Measurements from ENCODE around the gene DAW1. TPM values are rescaled to one million over a fixed set of nuclear protein-coding genes. Genes with fewer than 3 reads are reported as not detected.

Gene DAW1
- polyA plus RNA-seq, 4 donors = 0.07 TPM; not detected in 3

GRCh38 chr2:227853204-227853629 is 18.2 kb upstream of the DAW1 start:
- 55 to 69% (median 67%) methylated on average over 4 of the region's 4 CpGs for WGBS, 3 donors
- DNase-seq (no peak), FAIRE-seq (no peak)
- no peaks in the 10 kb centered on the region for H3K36me3 ChIP-seq (ENCODE audit: control insufficient read depth in 3 of 3, insufficient read depth in 2 of 3, low read depth in 1 of 3, low read length in 3 of 3)
- H3K27me3 ChIP-seq (ENCODE audit: control insufficient read depth in 3 of 3, insufficient read depth in 3 of 3, low read length in 3 of 3) = no peaks in the 10 kb centered on the region
- H3K27ac ChIP-seq (ENCODE audit: low read depth in 1 of 3, low read length in 2 of 3) = no peak overlapping the region
- no peak overlapping the region for H3K4me3 ChIP-seq (ENCODE audit: low read depth in 1 of 3, low read length in 3 of 3)
- no peaks in the 10 kb centered on the region for H3K4me1 ChIP-seq (ENCODE audit: control insufficient read depth in 3 of 3, insufficient read depth in 2 of 3, low read depth in 1 of 3, low read length in 2 of 3)
- no peaks in the 10 kb centered on the region for H3K9me3 ChIP-seq (ENCODE audit: control insufficient read depth in 2 of 2, insufficient read depth in 1 of 2, low read depth in 1 of 2, low read length in 1 of 2)

DNA sequence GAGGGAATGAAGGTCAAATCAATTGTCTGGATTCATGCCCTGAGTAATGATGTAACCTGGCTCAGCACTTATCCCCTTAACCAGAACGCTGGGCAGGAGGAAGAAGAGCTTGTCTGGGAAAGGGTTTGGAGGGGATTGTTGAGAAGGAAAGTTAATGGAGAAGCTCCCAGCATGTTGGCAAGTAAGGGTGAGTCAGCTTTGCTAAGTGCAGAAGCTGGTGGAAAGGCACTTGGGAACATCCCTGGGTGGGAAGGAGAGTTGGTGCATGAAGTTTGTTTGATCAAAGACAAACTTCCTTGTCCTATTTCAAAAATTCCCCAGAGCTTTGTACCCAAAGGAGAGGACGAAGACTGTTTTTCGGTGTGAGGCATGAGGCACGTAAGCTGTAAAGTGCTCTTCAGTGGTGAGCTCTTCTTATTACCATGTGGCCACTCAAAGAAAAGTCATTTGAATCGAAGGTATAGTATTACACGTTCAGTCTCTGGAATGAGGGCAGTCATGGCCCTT is 17.6 kb upstream of the DAW1 start:
- Histone ChIP-seq H3K4me3 (ENCODE audit: low read depth in 1 of 3, low read length in 3 of 3) (no peak overlapping the region), H3K9me3 (ENCODE audit: control insufficient read depth in 2 of 2, insufficient read depth in 1 of 2, low read depth in 1 of 2, low read length in 1 of 2) (no peaks in the 10 kb centered on the region), H3K27ac (ENCODE audit: low read depth in 1 of 3, low read length in 2 of 3) (no peak overlapping the region), H3K36me3 (ENCODE audit: control insufficient read depth in 3 of 3, insufficient read depth in 2 of 3, low read depth in 1 of 3, low read length in 3 of 3) (no peaks in the 10 kb centered on the region), H3K4me1 (ENCODE audit: control insufficient read depth in 3 of 3, insufficient read depth in 2 of 3, low read depth in 1 of 3, low read length in 2 of 3) (no peaks in the 10 kb centered on the region), H3K27me3 (ENCODE audit: control insufficient read depth in 3 of 3, insufficient read depth in 3 of 3, low read length in 3 of 3) (no peaks in the 10 kb centered on the region)
- FAIRE-seq (no peak), DNase-seq (no peak)
- WGBS, 3 donors = 70 to 80% (median 75%) methylated on average over 6 of the region's 6 CpGs

DNA sequence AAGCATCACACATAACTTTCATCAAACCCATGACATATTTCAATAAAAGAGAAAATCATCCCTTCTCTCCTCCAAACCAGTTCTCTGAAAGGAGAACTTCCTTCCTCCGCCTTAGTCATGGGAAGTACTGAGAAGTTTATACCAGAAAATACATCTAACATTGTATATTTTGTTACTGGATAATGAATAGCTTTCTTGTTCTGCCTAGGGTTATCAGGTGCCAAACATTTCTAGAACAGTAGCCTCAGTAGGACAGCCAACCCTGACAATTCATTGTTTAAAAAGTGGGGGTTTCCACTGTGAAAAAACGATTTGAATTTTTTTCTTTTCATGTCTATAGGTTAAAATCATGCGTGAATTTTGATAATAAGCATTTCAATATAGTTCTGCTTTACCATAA is 16.0 kb upstream of the DAW1 start:
- Histone ChIP-seq H3K4me1 (ENCODE audit: control insufficient read depth in 3 of 3, insufficient read depth in 2 of 3, low read depth in 1 of 3, low read length in 2 of 3) (no peaks in the 10 kb centered on the region), H3K27me3 (ENCODE audit: control insufficient read depth in 3 of 3, insufficient read depth in 3 of 3, low read length in 3 of 3) (no peaks in the 10 kb centered on the region), H3K27ac (ENCODE audit: low read depth in 1 of 3, low read length in 2 of 3) (no peak overlapping the region), H3K36me3 (ENCODE audit: control insufficient read depth in 3 of 3, insufficient read depth in 2 of 3, low read depth in 1 of 3, low read length in 3 of 3) (no peaks in the 10 kb centered on the region), H3K9me3 (ENCODE audit: control insufficient read depth in 2 of 2, insufficient read depth in 1 of 2, low read depth in 1 of 2, low read length in 1 of 2) (no peaks in the 10 kb centered on the region), H3K4me3 (ENCODE audit: low read depth in 1 of 3, low read length in 3 of 3) (no peak overlapping the region)
- DNase-seq (no peak), FAIRE-seq (no peak)
- 63 to 76% (median 76%) methylated on average over 3 of the region's 3 CpGs for WGBS, 3 donors

DNA sequence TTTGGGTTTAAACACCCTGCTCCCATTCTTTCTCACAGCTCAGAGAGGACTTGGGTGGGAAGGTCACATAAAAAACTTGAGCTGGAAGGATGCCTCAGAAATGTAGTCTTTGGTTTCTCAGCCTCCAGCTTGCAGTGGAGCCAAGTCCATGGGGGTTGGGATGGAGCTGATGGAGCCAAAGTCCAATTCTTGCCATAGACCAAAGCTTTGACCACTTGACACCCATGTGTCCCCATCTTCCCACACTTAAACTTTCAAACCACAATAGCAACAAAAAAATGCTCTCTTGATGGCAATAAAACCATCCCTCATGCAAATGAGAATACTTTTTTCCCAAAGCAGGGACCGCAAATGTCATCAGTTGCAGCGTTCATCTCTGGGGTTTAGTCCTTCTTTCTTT is 14.7 kb upstream of the DAW1 start:
- H3K4me1 ChIP-seq (ENCODE audit: control insufficient read depth in 3 of 3, insufficient read depth in 2 of 3, low read depth in 1 of 3, low read length in 2 of 3) = no peaks in the 10 kb centered on the region
- no peaks in the 10 kb centered on the region for H3K36me3 ChIP-seq (ENCODE audit: control insufficient read depth in 3 of 3, insufficient read depth in 2 of 3, low read depth in 1 of 3, low read length in 3 of 3)
- H3K27me3 ChIP-seq (ENCODE audit: control insufficient read depth in 3 of 3, insufficient read depth in 3 of 3, low read length in 3 of 3) = no peaks in the 10 kb centered on the region
- FAIRE-seq = no peak
- no peak for DNase-seq
- WGBS, 3 donors = 84 to 94% (median 88%) methylated on average over 2 of the region's 2 CpGs
- no peak overlapping the region for H3K27ac ChIP-seq (ENCODE audit: low read depth in 1 of 3, low read length in 2 of 3)
- H3K9me3 ChIP-seq (ENCODE audit: control insufficient read depth in 2 of 2, insufficient read depth in 1 of 2, low read depth in 1 of 2, low read length in 1 of 2) = no peaks in the 10 kb centered on the region
- no peak overlapping the region for H3K4me3 ChIP-seq (ENCODE audit: low read depth in 1 of 3, low read length in 3 of 3)

DNA sequence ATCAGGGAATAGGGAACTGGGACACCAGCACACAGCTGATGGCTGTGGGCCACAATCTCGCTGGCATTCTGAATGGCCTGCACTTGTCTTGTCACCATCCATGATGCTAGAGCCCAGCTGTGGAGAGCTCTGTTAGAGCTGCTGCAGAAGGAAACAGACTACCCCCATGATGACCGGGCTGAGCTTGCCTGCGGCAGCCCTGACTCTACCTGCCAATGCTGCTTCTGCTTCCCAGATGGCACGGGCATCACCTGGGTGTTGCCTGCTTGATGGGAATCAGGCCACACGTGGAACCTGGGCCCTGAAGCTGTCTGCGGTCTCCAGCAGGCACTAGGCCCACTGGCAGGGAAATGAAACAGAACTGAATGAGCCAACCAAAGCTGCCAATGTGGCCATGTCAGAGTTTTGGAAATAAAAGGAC is 11.2 kb upstream of the DAW1 start:
- Histone ChIP-seq H3K36me3 (ENCODE audit: control insufficient read depth in 3 of 3, insufficient read depth in 2 of 3, low read depth in 1 of 3, low read length in 3 of 3) (no peaks in the 10 kb centered on the region), H3K27me3 (ENCODE audit: control insufficient read depth in 3 of 3, insufficient read depth in 3 of 3, low read length in 3 of 3) (no peaks in the 10 kb centered on the region), H3K27ac (ENCODE audit: low read depth in 1 of 3, low read length in 2 of 3) (no peak overlapping the region), H3K9me3 (ENCODE audit: control insufficient read depth in 2 of 2, insufficient read depth in 1 of 2, low read depth in 1 of 2, low read length in 1 of 2) (no peaks in the 10 kb centered on the region), H3K4me3 (ENCODE audit: low read depth in 1 of 3, low read length in 3 of 3) (no peak overlapping the region), H3K4me1 (ENCODE audit: control insufficient read depth in 3 of 3, insufficient read depth in 2 of 3, low read depth in 1 of 3, low read length in 2 of 3) (no peaks in the 10 kb centered on the region)
- 83 to 87% (median 83%) methylated on average over 6 of the region's 6 CpGs for WGBS, 3 donors
- FAIRE-seq (no peak), DNase-seq (no peak)

GRCh38 chr2:227861011-227861410 is 10.4 kb upstream of the DAW1 start:
- H3K9me3 ChIP-seq (ENCODE audit: control insufficient read depth in 2 of 2, insufficient read depth in 1 of 2, low read depth in 1 of 2, low read length in 1 of 2) = no peaks in the 10 kb centered on the region
- H3K27me3 ChIP-seq (ENCODE audit: control insufficient read depth in 3 of 3, insufficient read depth in 3 of 3, low read length in 3 of 3) = no peaks in the 10 kb centered on the region
- no peaks in the 10 kb centered on the region for H3K4me1 ChIP-seq (ENCODE audit: control insufficient read depth in 3 of 3, insufficient read depth in 2 of 3, low read depth in 1 of 3, low read length in 2 of 3)
- no peak overlapping the region for H3K27ac ChIP-seq (ENCODE audit: low read depth in 1 of 3, low read length in 2 of 3)
- H3K4me3 ChIP-seq (ENCODE audit: low read depth in 1 of 3, low read length in 3 of 3) = no peak overlapping the region
- H3K36me3 ChIP-seq (ENCODE audit: control insufficient read depth in 3 of 3, insufficient read depth in 2 of 3, low read depth in 1 of 3, low read length in 3 of 3) = no peaks in the 10 kb centered on the region
- DNase-seq (no peak), FAIRE-seq (no peak)
- WGBS, 3 donors = 75 to 89% (median 81%) methylated on average over 2 of the region's 2 CpGs

DNA sequence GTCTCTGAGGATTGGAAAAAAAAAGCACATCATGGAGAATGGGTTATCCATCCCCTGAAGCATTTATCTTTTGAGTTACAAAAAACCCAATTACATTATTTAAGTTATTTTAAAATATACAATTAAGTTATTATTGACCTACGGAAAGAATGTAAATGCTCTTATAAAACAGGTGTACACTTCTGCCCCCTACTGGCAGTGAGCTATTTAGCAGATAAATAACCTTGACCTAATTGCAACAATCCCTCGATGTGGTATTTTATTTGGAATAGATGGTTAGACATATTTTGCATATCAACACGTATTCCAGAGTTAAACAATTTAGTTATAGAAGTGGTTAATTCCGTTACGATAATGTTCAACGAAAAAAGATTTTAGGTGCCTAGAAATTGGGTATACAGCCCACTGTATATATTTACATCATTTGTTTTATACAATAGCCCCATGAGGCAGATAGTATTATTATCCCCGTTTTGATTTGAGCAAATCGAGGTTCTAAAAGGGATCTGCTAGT is 9.1 kb upstream of the DAW1 start:
- no peak overlapping the region for H3K27ac ChIP-seq (ENCODE audit: low read depth in 1 of 3, low read length in 2 of 3)
- no peak for FAIRE-seq
- H3K4me3 ChIP-seq (ENCODE audit: low read depth in 1 of 3, low read length in 3 of 3) = no peak overlapping the region
- 26 to 34% (median 31%) methylated on average over 8 of the region's 8 CpGs for WGBS, 3 donors
- no peaks in the 10 kb centered on the region for H3K36me3 ChIP-seq (ENCODE audit: control insufficient read depth in 3 of 3, insufficient read depth in 2 of 3, low read depth in 1 of 3, low read length in 3 of 3)
- H3K4me1 ChIP-seq (ENCODE audit: control insufficient read depth in 3 of 3, insufficient read depth in 2 of 3, low read depth in 1 of 3, low read length in 2 of 3) = no peaks in the 10 kb centered on the region
- DNase-seq = peak; percentile 69 to 72
- no peaks in the 10 kb centered on the region for H3K27me3 ChIP-seq (ENCODE audit: control insufficient read depth in 3 of 3, insufficient read depth in 3 of 3, low read length in 3 of 3)
- H3K9me3 ChIP-seq (ENCODE audit: control insufficient read depth in 2 of 2, insufficient read depth in 1 of 2, low read depth in 1 of 2, low read length in 1 of 2) = no peaks in the 10 kb centered on the region

- H3K36me3 ChIP-seq (ENCODE audit: control insufficient read depth in 3 of 3, insufficient read depth in 2 of 3, low read depth in 1 of 3, low read length in 3 of 3) = no peaks in the 10 kb centered on the region
- WGBS, 3 donors = 77 to 80% (median 78%) methylated on average over 7 of the region's 7 CpGs
- DNase-seq (peak in 1 of 2 donors; percentile 29), FAIRE-seq (no peak)
- no peaks in the 10 kb centered on the region for H3K27me3 ChIP-seq (ENCODE audit: control insufficient read depth in 3 of 3, insufficient read depth in 3 of 3, low read length in 3 of 3)
- no peaks in the 10 kb centered on the region for H3K9me3 ChIP-seq (ENCODE audit: control insufficient read depth in 2 of 2, insufficient read depth in 1 of 2, low read depth in 1 of 2, low read length in 1 of 2)
- H3K4me1 ChIP-seq (ENCODE audit: control insufficient read depth in 3 of 3, insufficient read depth in 2 of 3, low read depth in 1 of 3, low read length in 2 of 3) = no peaks in the 10 kb centered on the region
- no peak overlapping the region for H3K4me3 ChIP-seq (ENCODE audit: low read depth in 1 of 3, low read length in 3 of 3)
- no peak overlapping the region for H3K27ac ChIP-seq (ENCODE audit: low read depth in 1 of 3, low read length in 2 of 3)
These were observed 8.5 kb upstream of the DAW1 start for GRCh38 chr2:227862741-227863588.

All from small intestine (tissue), 7 donors.